Measurements from ENCODE around the gene KRTAP5-5. TPM values are rescaled to one million over a fixed set of nuclear protein-coding genes. Genes with fewer than 3 reads are reported as not detected.

Gene KRTAP5-5
- polyA plus RNA-seq, 1 donor (not counting 4 experiments of a cell fraction or from before 2014, with no cell fraction given), result not detected

DNA sequence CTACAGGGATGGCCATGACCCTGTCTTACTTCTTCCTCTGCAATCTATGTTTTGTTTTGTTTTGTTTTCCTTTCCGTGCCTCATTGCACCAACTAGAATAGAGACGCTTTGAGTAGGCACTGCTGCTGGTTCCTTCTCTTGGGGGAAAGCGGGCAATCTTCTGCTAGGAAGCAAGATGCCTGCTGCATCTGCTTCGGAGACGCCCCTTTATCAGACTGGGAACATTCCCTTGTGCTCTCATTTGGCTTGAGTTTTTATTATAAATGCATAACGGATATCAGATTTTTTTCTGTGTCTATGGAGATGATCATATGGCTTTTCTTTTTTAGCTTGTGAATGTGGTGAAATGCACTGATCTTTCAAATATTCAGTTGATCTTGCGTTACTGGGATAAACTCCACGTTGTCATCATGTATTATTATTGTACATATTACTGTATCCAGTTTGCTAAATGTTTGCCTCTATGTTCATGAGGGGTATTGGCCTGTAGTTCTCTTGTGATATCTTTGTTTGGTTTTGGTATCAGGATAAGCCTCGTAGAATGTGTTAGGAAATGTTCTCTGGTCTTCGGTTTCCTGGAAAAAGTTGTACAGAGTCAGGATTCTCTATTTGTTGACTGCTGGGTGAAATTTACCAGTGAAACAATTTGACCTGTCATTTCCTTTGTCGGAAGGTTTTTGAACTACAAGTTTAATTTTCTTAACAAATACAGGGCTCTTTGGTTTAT lies 44.0 kb downstream of the KRTAP5-5 start:
- Histone ChIP-seq H3K4me1 (ENCODE audit: control insufficient read depth, extremely low read depth, insufficient read depth, low read length) (no peaks in the 10 kb centered on the region), H3K4me3 (ENCODE audit: control insufficient read depth in 2 of 3, extremely low read depth in 1 of 3, insufficient read depth in 2 of 3, low read depth in 1 of 3, low read length in 3 of 3) (no peak overlapping the region), H3K27ac (ENCODE audit: control insufficient read depth, insufficient read depth, low read length) (no peak overlapping the region), H3K9me3 (ENCODE audit: control insufficient read depth, low read depth, low read length) (no peaks in the 10 kb centered on the region), H3K27me3 (ENCODE audit: control insufficient read depth, extremely low read depth, insufficient read depth, low read length) (peaks cover 32% of the 10 kb centered on the region), H2AFZ (ENCODE audit: control insufficient read depth, low read length) (no peak overlapping the region), H3K36me3 (ENCODE audit: control insufficient read depth in 2 of 2, extremely low read depth in 1 of 2, insufficient read depth in 2 of 2, low read length in 2 of 2) (no peaks in the 10 kb centered on the region), H3K9me1 (ENCODE audit: control insufficient read depth, extremely low read depth, insufficient read depth, low read length) (no peaks in the 10 kb centered on the region), H4K20me1 (ENCODE audit: control insufficient read depth, extremely low read depth, insufficient read depth, low read length) (no peaks in the 10 kb centered on the region), H3K79me2 (ENCODE audit: control insufficient read depth, insufficient read depth, low read length) (no peaks in the 10 kb centered on the region), H3K4me2 (ENCODE audit: control insufficient read depth, extremely low read depth, insufficient read depth, low read depth, low read length) (no peak overlapping the region), H3K9ac (ENCODE audit: control insufficient read depth, extremely low read depth, insufficient read depth, low read length) (no peak overlapping the region)
- no peak for FAIRE-seq
- no peak for DNase-seq (ENCODE audit: low read depth, low spot score)
- dilution Hi-C loops (cut with MboI; ENCODE audit: extremely low pct_ligation_motif_present, low sequenced_read_pairs), result no loop called here
- TF ChIP-seq, protein P1, sequence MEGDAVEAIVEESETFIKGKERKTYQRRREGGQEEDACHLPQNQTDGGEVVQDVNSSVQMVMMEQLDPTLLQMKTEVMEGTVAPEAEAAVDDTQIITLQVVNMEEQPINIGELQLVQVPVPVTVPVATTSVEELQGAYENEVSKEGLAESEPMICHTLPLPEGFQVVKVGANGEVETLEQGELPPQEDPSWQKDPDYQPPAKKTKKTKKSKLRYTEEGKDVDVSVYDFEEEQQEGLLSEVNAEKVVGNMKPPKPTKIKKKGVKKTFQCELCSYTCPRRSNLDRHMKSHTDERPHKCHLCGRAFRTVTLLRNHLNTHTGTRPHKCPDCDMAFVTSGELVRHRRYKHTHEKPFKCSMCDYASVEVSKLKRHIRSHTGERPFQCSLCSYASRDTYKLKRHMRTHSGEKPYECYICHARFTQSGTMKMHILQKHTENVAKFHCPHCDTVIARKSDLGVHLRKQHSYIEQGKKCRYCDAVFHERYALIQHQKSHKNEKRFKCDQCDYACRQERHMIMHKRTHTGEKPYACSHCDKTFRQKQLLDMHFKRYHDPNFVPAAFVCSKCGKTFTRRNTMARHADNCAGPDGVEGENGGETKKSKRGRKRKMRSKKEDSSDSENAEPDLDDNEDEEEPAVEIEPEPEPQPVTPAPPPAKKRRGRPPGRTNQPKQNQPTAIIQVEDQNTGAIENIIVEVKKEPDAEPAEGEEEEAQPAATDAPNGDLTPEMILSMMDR (optimal IDR thresholded peaks at IDR 0.05 in 1 of 3, IDR thresholded peaks at IDR 0.05 in 1 of 3, conservative IDR thresholded peaks at IDR 0.05 in 1 of 3; ENCODE audit: extremely low read depth in 1 of 3, insufficient read depth in 2 of 3, low read length in 3 of 3), result no peak
- no peak for TF ChIP-seq EZH2 (IDR thresholded peaks at IDR 0.05; ENCODE audit: low read length)

DNA sequence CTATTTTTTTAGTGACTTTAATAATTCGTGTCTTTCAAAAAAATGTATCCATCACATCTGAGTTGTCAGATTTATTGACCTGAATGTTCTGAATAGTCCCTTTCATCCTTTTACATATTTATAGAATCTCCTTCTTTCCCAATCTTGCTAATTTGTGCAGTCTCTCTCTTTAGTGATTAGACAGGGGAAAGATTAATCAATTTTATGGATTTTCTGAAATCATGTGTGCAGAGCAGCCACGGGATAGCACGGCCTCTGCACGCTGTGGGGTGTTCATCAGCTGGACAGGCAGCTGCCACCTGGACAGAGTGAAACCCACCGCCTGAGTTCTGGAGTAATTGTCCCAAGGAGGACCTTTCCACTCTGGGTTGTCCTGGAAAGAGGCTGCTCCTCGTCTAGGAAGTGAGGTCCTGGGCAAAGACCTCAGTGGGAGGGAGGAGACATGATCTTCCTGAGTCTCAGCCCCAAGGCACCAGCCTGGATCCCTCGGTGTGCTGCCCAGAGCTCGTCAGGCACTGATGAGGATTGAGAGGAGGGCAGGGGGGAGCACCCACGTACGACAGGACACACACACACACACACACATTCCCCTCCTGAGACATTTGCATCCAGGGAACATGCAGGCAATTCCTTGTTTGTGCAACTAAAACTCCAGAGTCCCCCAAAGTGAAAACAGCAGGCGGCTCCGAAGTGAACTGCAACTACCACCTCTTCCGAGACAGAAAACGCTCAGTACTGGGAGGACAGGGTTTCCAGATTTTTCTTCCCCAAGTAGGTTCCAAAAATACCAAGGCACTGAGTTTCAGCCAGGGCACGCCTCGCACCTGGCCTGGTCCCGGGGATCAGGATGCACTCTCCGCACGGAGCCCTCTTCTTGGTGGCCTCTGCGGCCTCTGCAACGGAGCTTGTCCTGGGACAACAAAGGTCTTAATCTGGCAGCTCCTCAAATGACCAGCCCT lies 44.9 kb downstream of the KRTAP5-5 start:
- Histone ChIP-seq H3K9me3 (ENCODE audit: control insufficient read depth, low read depth, low read length) (no peaks in the 10 kb centered on the region), H3K9me1 (ENCODE audit: control insufficient read depth, extremely low read depth, insufficient read depth, low read length) (no peaks in the 10 kb centered on the region), H3K4me2 (ENCODE audit: control insufficient read depth, extremely low read depth, insufficient read depth, low read depth, low read length) (no peak overlapping the region), H3K27ac (ENCODE audit: control insufficient read depth, insufficient read depth, low read length) (no peak overlapping the region), H3K36me3 (ENCODE audit: control insufficient read depth in 2 of 2, extremely low read depth in 1 of 2, insufficient read depth in 2 of 2, low read length in 2 of 2) (no peaks in the 10 kb centered on the region), H3K4me1 (ENCODE audit: control insufficient read depth, extremely low read depth, insufficient read depth, low read length) (no peaks in the 10 kb centered on the region), H4K20me1 (ENCODE audit: control insufficient read depth, extremely low read depth, insufficient read depth, low read length) (no peaks in the 10 kb centered on the region), H2AFZ (ENCODE audit: control insufficient read depth, low read length) (no peak overlapping the region), H3K4me3 (ENCODE audit: control insufficient read depth in 2 of 3, extremely low read depth in 1 of 3, insufficient read depth in 2 of 3, low read depth in 1 of 3, low read length in 3 of 3) (no peak overlapping the region), H3K79me2 (ENCODE audit: control insufficient read depth, insufficient read depth, low read length) (no peaks in the 10 kb centered on the region), H3K27me3 (ENCODE audit: control insufficient read depth, extremely low read depth, insufficient read depth, low read length) (peaks cover 27% of the 10 kb centered on the region), H3K9ac (ENCODE audit: control insufficient read depth, extremely low read depth, insufficient read depth, low read length) (no peak overlapping the region)
- no peak for DNase-seq (ENCODE audit: low read depth, low spot score)
- dilution Hi-C loops (cut with MboI; ENCODE audit: extremely low pct_ligation_motif_present, low sequenced_read_pairs), result no loop called here
- TF ChIP-seq, protein P1 (optimal IDR thresholded peaks at IDR 0.05 in 1 of 3, IDR thresholded peaks at IDR 0.05 in 1 of 3, conservative IDR thresholded peaks at IDR 0.05 in 1 of 3; ENCODE audit: extremely low read depth in 1 of 3, insufficient read depth in 2 of 3, low read length in 3 of 3), result no peak
- TF ChIP-seq EZH2 (IDR thresholded peaks at IDR 0.05; ENCODE audit: low read length), result no peak
- no peak for FAIRE-seq
